Measurements from ENCODE around the gene SFTPD.

SFTPD gene

DNA sequence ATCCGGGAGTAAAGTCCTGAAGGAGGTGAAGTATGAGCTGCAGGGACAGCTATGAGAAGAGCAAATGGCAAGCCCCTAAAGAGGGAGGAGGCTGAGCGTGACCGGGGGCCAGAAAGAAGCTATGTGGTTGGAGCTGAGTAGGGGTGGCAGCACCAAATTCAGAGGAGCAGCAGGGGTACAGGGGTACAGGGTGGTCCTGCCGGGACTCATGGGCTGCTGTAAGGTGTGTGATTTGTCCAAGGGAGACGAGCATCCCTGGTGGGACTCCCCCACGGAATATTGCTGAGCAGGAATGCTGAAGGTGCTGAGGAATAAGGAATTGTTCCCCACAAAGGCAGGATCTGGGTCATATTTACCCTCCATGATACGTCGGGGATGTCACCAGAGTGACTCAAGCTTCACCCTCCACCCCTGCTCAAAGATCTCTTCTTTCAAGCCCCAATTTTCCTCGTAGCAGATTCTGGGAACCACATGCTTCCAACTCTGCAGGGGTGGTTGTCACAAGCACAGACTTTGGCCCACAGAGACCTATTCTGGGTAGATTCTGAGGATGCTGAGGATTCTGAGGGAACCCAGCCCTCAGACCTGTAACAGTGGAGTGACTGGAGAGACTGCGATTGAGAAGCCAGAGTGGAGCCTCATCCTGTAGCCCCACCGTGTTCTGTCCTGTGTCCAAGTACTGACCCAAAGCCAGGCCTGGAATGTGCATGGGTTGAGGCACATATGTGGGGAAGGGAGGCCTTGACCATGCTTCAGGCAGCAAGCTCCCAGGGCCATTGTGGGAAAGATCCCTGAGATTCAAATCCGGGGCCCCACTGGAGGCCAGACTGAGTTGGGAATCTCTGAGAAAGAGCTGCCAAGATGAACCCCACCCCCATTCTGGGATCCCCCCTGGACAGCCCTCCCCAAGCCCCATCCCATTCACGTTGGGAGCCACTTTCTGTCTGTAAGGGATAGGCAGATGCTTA is 4.2 kb downstream of the SFTPD start:
- H3K9me3 ChIP-seq (ENCODE audit: insufficient read depth, low read depth, low read length) = no peaks in the 10 kb centered on the region
- H3K27ac ChIP-seq (ENCODE audit: low read depth, low read length) = no peak overlapping the region
- H3K9ac ChIP-seq (ENCODE audit: low read depth, low read length) = no peak overlapping the region
- no peaks in the 10 kb centered on the region for H3K36me3 ChIP-seq (ENCODE audit: insufficient read depth, low read length)
- H3K27me3 ChIP-seq (ENCODE audit: insufficient read depth, low read length) = no peaks in the 10 kb centered on the region
- 92% methylated on average over 13 of the region's 13 CpGs for WGBS
- H3K4me1 ChIP-seq (ENCODE audit: insufficient read depth, low read length) = peaks cover 3% of the 10 kb centered on the region; the same call in 1 of the 2 replicates
- no peak overlapping the region for H3K4me3 ChIP-seq (ENCODE audit: low read length)

DNA sequence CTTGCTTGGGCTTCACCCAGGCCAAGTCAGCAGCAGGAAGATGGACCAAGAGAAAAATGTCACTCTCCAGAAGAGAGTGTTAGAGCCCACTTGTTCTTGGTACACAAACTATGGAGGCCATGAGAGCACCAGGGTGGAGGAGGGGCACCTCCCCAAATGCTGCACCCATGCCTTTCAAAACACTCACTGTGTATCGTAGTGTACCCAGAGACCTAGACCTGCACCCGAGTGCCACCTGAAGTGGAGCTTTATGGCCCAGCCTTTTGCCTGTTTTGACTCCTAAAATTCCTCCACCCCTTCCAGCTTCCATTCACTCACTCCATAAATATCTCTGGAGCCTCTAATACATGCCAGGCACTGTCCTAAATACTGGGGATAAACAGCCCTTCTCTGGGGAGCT is 5.0 kb downstream of the SFTPD start:
- H3K27ac ChIP-seq (ENCODE audit: low read depth, low read length) = no peak overlapping the region
- H3K4me3 ChIP-seq (ENCODE audit: low read length) = no peak overlapping the region
- H3K36me3 ChIP-seq (ENCODE audit: insufficient read depth, low read length) = no peaks in the 10 kb centered on the region
- H3K4me1 ChIP-seq (ENCODE audit: insufficient read depth, low read length) = no peaks in the 10 kb centered on the region
- no peak overlapping the region for H3K9ac ChIP-seq (ENCODE audit: low read depth, low read length)
- H3K9me3 ChIP-seq (ENCODE audit: insufficient read depth, low read depth, low read length) = no peaks in the 10 kb centered on the region
- H3K27me3 ChIP-seq (ENCODE audit: insufficient read depth, low read length) = no peaks in the 10 kb centered on the region
- 92% methylated on average over 2 of the region's 2 CpGs for WGBS

DNA sequence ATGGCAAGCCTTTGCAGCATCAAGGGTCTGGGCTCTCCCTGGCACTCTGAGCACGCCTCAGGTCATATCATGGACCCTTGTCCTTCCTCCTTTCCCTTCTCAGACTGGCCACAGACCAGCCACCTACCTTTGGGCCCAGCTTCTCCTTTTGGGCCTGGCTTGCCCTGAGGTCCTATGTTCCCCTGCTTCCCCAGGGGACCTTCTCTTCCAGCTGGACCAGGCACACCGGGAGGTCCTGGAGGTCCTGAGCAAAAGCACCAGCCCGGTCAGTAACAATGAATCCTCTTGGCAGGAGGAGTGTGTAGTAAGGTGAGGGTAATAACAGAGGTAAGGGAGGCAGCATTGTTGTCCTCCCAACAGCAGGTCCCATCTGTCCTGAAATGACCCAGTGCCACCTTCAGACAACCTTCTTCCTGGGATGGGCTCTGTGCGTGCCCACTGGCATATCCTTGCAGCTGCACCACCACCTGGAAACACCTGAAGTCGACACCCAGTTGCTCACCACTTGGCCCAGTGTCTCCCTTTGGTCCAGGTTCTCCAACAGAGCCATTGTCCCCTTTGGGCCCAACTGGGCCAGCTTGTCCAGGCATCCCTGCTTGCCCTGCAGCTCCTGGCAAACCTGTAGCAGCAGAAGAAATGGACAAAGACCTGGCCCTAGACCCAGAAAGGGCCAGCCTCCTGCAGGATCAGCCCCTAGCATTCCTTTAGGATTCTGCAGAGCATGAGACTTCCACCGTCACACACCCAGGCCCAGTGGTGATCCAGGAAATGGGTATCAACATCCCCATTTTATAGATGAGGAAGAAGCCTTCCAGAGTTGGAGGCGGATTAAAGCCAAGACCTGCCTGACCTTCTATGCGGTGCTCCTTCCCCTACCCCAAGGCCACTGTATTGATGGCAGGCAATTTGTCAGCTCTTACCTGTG is 6.4 kb downstream of the SFTPD start:
- Histone ChIP-seq H3K4me1 (ENCODE audit: insufficient read depth, low read length) (no peaks in the 10 kb centered on the region), H3K9me3 (ENCODE audit: insufficient read depth, low read depth, low read length) (no peaks in the 10 kb centered on the region), H3K9ac (ENCODE audit: low read depth, low read length) (no peak overlapping the region), H3K4me3 (ENCODE audit: low read length) (no peak overlapping the region), H3K36me3 (ENCODE audit: insufficient read depth, low read length) (no peaks in the 10 kb centered on the region), H3K27me3 (ENCODE audit: insufficient read depth, low read length) (no peaks in the 10 kb centered on the region), H3K27ac (ENCODE audit: low read depth, low read length) (no peak overlapping the region)
- WGBS = 92% methylated on average over 8 of the region's 8 CpGs

DNA sequence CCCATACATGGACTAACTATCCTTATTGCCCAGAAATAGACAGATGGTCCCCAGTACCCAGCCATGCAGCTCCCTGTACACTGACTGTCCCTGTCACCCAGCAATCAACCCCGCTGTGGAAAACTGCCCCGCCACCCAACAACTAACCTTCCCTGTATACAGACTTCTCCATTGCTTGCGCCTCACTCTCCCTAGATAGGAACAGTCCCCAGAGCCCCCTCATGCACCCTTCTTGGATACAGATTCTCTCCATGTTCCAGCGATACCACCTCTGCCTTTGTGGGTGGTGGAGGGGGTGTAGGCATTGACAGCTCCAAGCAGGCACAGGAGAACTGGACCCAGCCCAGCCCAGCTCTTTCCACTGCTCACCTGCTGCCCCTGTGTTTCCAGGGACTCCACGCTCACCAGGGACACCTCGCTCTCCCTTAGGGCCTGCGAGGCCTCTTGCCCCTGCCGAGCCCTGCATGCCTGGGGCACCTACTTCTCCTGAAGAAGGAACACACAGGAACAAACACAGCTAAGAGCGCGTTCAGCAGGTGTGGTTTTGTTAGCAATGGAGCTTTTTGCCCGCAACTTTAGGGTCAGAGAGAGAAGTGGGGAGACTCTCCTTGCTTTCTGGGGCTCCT is 7.2 kb downstream of the SFTPD start:
- no peaks in the 10 kb centered on the region for H3K36me3 ChIP-seq (ENCODE audit: insufficient read depth, low read length)
- no peak overlapping the region for H3K9ac ChIP-seq (ENCODE audit: low read depth, low read length)
- no peaks in the 10 kb centered on the region for H3K9me3 ChIP-seq (ENCODE audit: insufficient read depth, low read depth, low read length)
- H3K27ac ChIP-seq (ENCODE audit: low read depth, low read length) = no peak overlapping the region
- no peaks in the 10 kb centered on the region for H3K4me1 ChIP-seq (ENCODE audit: insufficient read depth, low read length)
- no peak overlapping the region for H3K4me3 ChIP-seq (ENCODE audit: low read length)
- 92% methylated on average over 11 of the region's 11 CpGs for WGBS
- no peaks in the 10 kb centered on the region for H3K27me3 ChIP-seq (ENCODE audit: insufficient read depth, low read length)

GRCh38 chr10:79941146-79941545 is 7.8 kb downstream of the SFTPD start:
- WGBS = 90% methylated on average over 4 of the region's 4 CpGs
- Histone ChIP-seq H3K4me3 (ENCODE audit: low read length) (no peak overlapping the region), H3K9me3 (ENCODE audit: insufficient read depth, low read depth, low read length) (no peaks in the 10 kb centered on the region), H3K27me3 (ENCODE audit: insufficient read depth, low read length) (no peaks in the 10 kb centered on the region), H3K36me3 (ENCODE audit: insufficient read depth, low read length) (no peaks in the 10 kb centered on the region), H3K9ac (ENCODE audit: low read depth, low read length) (no peak overlapping the region), H3K4me1 (ENCODE audit: insufficient read depth, low read length) (no peaks in the 10 kb centered on the region), H3K27ac (ENCODE audit: low read depth, low read length) (no peak overlapping the region)

GRCh38 chr10:79940431-79940830 is 8.5 kb downstream of the SFTPD start:
- Histone ChIP-seq H3K9ac (ENCODE audit: low read depth, low read length) (no peak overlapping the region), H3K4me1 (ENCODE audit: insufficient read depth, low read length) (no peaks in the 10 kb centered on the region), H3K27ac (ENCODE audit: low read depth, low read length) (no peak overlapping the region), H3K27me3 (ENCODE audit: insufficient read depth, low read length) (no peaks in the 10 kb centered on the region), H3K9me3 (ENCODE audit: insufficient read depth, low read depth, low read length) (no peaks in the 10 kb centered on the region), H3K4me3 (ENCODE audit: low read length) (no peak overlapping the region), H3K36me3 (ENCODE audit: insufficient read depth, low read length) (no peaks in the 10 kb centered on the region)

- 88% methylated on average over 2 of the region's 2 CpGs for WGBS
- no peak overlapping the region for H3K27ac ChIP-seq (ENCODE audit: low read depth, low read length)
Observed at GRCh38 chr10:79939969-79940368, 8.9 kb downstream of the SFTPD start.

DNA sequence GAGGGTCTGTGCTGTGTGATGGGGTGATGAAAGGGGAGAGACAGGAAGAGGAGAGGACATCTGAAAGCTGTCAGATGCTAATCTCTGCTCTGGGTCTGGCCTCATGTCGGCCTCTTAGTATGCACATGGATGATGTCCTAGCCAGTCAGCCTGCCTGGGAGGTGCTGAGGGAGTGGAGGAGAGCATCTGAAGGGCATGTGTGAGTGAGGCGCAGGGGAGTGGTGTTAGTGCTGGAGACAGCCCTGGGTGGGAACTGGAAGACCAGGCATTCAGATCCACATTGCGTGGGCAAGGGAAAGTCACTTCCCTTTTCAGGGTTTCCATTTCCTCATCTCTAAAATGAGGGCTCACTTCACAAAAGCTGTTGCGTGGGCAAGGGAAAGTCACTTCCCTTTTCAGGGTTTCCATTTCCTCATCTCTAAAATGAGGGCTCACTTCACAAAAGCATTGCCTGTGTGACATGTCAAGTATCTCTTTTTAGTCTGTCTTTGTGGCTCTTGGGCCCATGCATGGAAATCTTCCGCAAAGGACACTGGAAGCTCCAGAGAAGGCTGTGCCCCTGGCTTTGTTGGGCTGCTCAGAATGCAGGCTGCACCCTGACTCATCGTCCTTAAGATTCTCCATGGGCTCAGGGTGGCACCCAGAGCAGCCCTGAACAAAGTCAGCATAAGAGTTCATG is 10.0 kb downstream of the SFTPD start:
- H3K27ac ChIP-seq (ENCODE audit: low read depth, low read length) = no peak overlapping the region
- no peaks in the 10 kb centered on the region for H3K36me3 ChIP-seq (ENCODE audit: insufficient read depth, low read length)
- H3K4me1 ChIP-seq (ENCODE audit: insufficient read depth, low read length) = no peaks in the 10 kb centered on the region
- no peaks in the 10 kb centered on the region for H3K9me3 ChIP-seq (ENCODE audit: insufficient read depth, low read depth, low read length)
- no peak overlapping the region for H3K4me3 ChIP-seq (ENCODE audit: low read length)
- H3K27me3 ChIP-seq (ENCODE audit: insufficient read depth, low read length) = no peaks in the 10 kb centered on the region
- 90% methylated on average over 6 of the region's 6 CpGs for WGBS
- no peak overlapping the region for H3K9ac ChIP-seq (ENCODE audit: low read depth, low read length)

More at GRCh38 chr10:79939969-79940368, 8.9 kb downstream of the SFTPD start:
- Histone ChIP-seq H3K36me3 (ENCODE audit: insufficient read depth, low read length) (no peaks in the 10 kb centered on the region), H3K9me3 (ENCODE audit: insufficient read depth, low read depth, low read length) (no peaks in the 10 kb centered on the region), H3K4me1 (ENCODE audit: insufficient read depth, low read length) (no peaks in the 10 kb centered on the region), H3K27me3 (ENCODE audit: insufficient read depth, low read length) (no peaks in the 10 kb centered on the region), H3K9ac (ENCODE audit: low read depth, low read length) (no peak overlapping the region), H3K4me3 (ENCODE audit: low read length) (no peak overlapping the region)

- H3K4me1 ChIP-seq (ENCODE audit: insufficient read depth, low read length) = no peaks in the 10 kb centered on the region
- no peaks in the 10 kb centered on the region for H3K27me3 ChIP-seq (ENCODE audit: insufficient read depth, low read length)
- no peaks in the 10 kb centered on the region for H3K9me3 ChIP-seq (ENCODE audit: insufficient read depth, low read depth, low read length)
- H3K4me3 ChIP-seq (ENCODE audit: low read length) = no peak overlapping the region
- H3K9ac ChIP-seq (ENCODE audit: low read depth, low read length) = no peak overlapping the region
- 96% methylated on average over 10 of the region's 10 CpGs for WGBS
- no peaks in the 10 kb centered on the region for H3K36me3 ChIP-seq (ENCODE audit: insufficient read depth, low read length)
- H3K27ac ChIP-seq (ENCODE audit: low read depth, low read length) = no peak overlapping the region
Observed at GRCh38 chr10:79937701-79938151, 11.2 kb downstream of the SFTPD start.

- Histone ChIP-seq H3K36me3 (ENCODE audit: insufficient read depth, low read length) (no peaks in the 10 kb centered on the region), H3K4me3 (ENCODE audit: low read length) (no peak overlapping the region), H3K27ac (ENCODE audit: low read depth, low read length) (no peak overlapping the region), H3K9me3 (ENCODE audit: insufficient read depth, low read depth, low read length) (no peaks in the 10 kb centered on the region), H3K4me1 (ENCODE audit: insufficient read depth, low read length) (no peaks in the 10 kb centered on the region), H3K9ac (ENCODE audit: low read depth, low read length) (no peak overlapping the region), H3K27me3 (ENCODE audit: insufficient read depth, low read length) (no peaks in the 10 kb centered on the region)
- WGBS = 74% methylated on average over 9 of the region's 9 CpGs
Observed at GRCh38 chr10:79936625-79937615, 12.0 kb downstream of the SFTPD start.
